Kidney (tissue), 14 donors: ENCODE results near the gene PTGDR2. TPM values are rescaled to one million over a fixed set of nuclear protein-coding genes. Genes with fewer than 3 reads are reported as not detected.

ENCODE experiments used
- DNase-seq, 5 donors: peaks; one replicate each; pipeline ENCODE4 v3.0.0-alpha.2; 2013 to 2020
- FAIRE-seq: peaks from 2 replicates; lab custom pipeline; 2012; peaks lifted over from hg19 to GRCh38; lab: Jason Lieb, UNC
- H3K27ac ChIP-seq, 2 donors: one replicate each; pipeline ENCODE4 v1.7.0; 2013; ENCODE audit warnings: low read depth in 2 of 2, low read length in 2 of 2, inconsistent platforms in 1 of 2
- H3K27me3 ChIP-seq: one replicate; pipeline ENCODE4 v1.7.1; 2013; ENCODE audit warnings: low read length, inconsistent platforms; ENCODE audit not compliant: control insufficient read depth, insufficient read depth
- H3K36me3 ChIP-seq, 3 donors: one replicate each; pipeline versions ENCODE4 v1.7.0 to v1.7.1; 2013; ENCODE audit warnings: low read length in 3 of 3, control low read depth in 1 of 3, inconsistent platforms in 1 of 3; ENCODE audit not compliant: insufficient read depth in 3 of 3, control insufficient read depth in 2 of 3
- H3K4me1 ChIP-seq, 3 donors: one replicate each; pipeline versions ENCODE4 v1.7.0 to v1.7.1; 2013; ENCODE audit warnings: low read length in 3 of 3, inconsistent platforms in 1 of 3, low read depth in 1 of 3; ENCODE audit not compliant: control insufficient read depth in 2 of 3, insufficient read depth in 2 of 3
- H3K4me3 ChIP-seq, 3 donors: one replicate each; pipeline versions ENCODE4 v1.7.0 to v1.8.1; 2013; ENCODE audit warnings: low read length in 3 of 3, control low read depth in 1 of 3, inconsistent platforms in 1 of 3
- H3K9ac ChIP-seq, 3 donors: one replicate each; pipeline versions ENCODE4 v1.7.0 to v1.7.1; 2013; ENCODE audit warnings: low read length in 3 of 3, control low read depth in 1 of 3, inconsistent platforms in 1 of 3
- H3K9me3 ChIP-seq, 3 donors: one replicate each; pipeline versions ENCODE4 v1.7.0 to v1.7.1; 2013; ENCODE audit warnings: low read length in 3 of 3, control low read depth in 1 of 3, inconsistent platforms in 1 of 3; ENCODE audit not compliant: control insufficient read depth in 2 of 3, insufficient read depth in 1 of 3
- intact Hi-C: fragments of 100-400 bp; cut with DNase I; formaldehyde crosslinking; loops from one replicate; pipeline ENCODE4 v1.11.1; 2022
- polyA plus RNA-seq: library from polyadenylated mRNA; stranded (reverse); fragments of 350-450 nt; fragmentation: Illumina TruSeq; extraction: RNeasy Lipid Tissue Mini Kit (QIAGEN cat#74804); gene quantifications from one replicate; pipeline ENCODE4 v1.2.3, GENCODE V29; 2014; ENCODE audit warnings: low read depth, low replicate concordance; ENCODE audit not compliant: insufficient read depth
- total RNA-seq: library from RNA; stranded (reverse); fragmentation: NEBNext Ultra II Directional; extraction: Animal tissue kit (Norgen Biotek cat#: 25700); gene quantifications from one replicate; pipeline ENCODE4 v1.2.1, GENCODE V29; 2021
- TF ChIP-seq, protein P1 (sequence below): IDR thresholded peaks from 3 replicates; pipeline ENCODE4 v1.5.1; 2012; ENCODE audit warnings: mild to moderate bottlenecking, moderate library complexity, borderline replicate concordance; ENCODE audit not compliant: insufficient read depth; ENCODE audit errors: extremely low read depth
- donor health status: control.
- donor health status: control.
- donor health status: control.
- donor health status: control.
- donor health status: control.
- donor health status: DM: yes; HTN: yes; CAD: no.
- donor health status: Normal renal cell carcinoma (clear cell type).

The PTGDR2 gene
- total and polyA plus RNA-seq, 2 donors from 2014 or later, result 0.16 TPM; not detected in 1

GRCh38 chr11:60831143-60831500, 24.6 kb downstream of the PTGDR2 start:
- DNase-seq (peak; percentile 83 to 90 (median 86)), FAIRE-seq (no peak)
- H3K4me1 ChIP-seq, result no peaks in the 10 kb centered on the region
- no peak overlapping the region for H3K4me3 ChIP-seq
- no peak overlapping the region for H3K9ac ChIP-seq
- H3K27ac ChIP-seq, result no peak overlapping the region
- H3K9me3 ChIP-seq, result no peaks in the 10 kb centered on the region
- H3K36me3 ChIP-seq, result no peaks in the 10 kb centered on the region
- TF ChIP-seq, protein P1, sequence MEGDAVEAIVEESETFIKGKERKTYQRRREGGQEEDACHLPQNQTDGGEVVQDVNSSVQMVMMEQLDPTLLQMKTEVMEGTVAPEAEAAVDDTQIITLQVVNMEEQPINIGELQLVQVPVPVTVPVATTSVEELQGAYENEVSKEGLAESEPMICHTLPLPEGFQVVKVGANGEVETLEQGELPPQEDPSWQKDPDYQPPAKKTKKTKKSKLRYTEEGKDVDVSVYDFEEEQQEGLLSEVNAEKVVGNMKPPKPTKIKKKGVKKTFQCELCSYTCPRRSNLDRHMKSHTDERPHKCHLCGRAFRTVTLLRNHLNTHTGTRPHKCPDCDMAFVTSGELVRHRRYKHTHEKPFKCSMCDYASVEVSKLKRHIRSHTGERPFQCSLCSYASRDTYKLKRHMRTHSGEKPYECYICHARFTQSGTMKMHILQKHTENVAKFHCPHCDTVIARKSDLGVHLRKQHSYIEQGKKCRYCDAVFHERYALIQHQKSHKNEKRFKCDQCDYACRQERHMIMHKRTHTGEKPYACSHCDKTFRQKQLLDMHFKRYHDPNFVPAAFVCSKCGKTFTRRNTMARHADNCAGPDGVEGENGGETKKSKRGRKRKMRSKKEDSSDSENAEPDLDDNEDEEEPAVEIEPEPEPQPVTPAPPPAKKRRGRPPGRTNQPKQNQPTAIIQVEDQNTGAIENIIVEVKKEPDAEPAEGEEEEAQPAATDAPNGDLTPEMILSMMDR, result peak; percentile 97
- intact Hi-C loops, result loop anchor here (5.0 to 10.0 kb wide), 2 partner anchors 66 to 344 kb away; no protein-coding TSS in a partner anchor
- no peaks in the 10 kb centered on the region for H3K27me3 ChIP-seq

DNA sequence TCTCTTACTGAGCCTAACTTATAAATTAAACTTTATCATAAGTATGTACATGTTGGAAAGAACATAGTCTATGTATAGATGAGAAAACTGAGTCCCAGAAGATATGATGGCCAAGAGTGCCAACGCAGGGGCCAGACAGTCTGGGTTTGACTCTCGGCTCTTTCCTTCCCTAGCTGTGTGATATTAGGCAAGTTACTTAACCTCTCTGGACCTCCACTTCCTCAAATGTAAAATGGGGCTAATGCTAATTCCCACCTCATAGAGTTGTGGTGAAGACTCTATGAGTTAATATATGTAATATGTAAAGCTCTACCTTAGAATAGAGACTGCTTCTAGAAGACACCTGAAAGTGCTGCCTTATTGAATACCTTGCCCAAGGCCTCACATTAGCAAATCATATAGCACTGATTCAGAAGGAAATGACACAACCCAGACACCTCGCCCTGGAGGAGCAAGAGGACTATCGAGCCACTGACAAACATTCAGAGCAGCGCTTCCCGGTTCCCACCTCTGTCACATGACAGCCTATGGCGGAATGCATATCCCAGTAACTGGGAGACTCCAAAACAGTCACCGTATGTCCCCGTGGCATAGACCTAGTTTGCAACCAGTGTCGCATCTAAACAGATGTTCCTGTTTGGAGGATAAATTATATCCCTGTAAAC, 25.1 kb downstream of the PTGDR2 start:
- no peak overlapping the region for H3K4me3 ChIP-seq
- intact Hi-C loops, result loop anchor here (5.0 to 10.0 kb wide), 2 partner anchors 67 to 344 kb away; no protein-coding TSS in a partner anchor
- H3K4me1 ChIP-seq, result no peaks in the 10 kb centered on the region
- TF ChIP-seq, protein P1, result no peak
- DNase-seq (no peak), FAIRE-seq (no peak)
- no peaks in the 10 kb centered on the region for H3K9me3 ChIP-seq
- no peaks in the 10 kb centered on the region for H3K27me3 ChIP-seq
- no peak overlapping the region for H3K27ac ChIP-seq
- H3K36me3 ChIP-seq, result no peaks in the 10 kb centered on the region
- H3K9ac ChIP-seq, result no peak overlapping the region

DNA sequence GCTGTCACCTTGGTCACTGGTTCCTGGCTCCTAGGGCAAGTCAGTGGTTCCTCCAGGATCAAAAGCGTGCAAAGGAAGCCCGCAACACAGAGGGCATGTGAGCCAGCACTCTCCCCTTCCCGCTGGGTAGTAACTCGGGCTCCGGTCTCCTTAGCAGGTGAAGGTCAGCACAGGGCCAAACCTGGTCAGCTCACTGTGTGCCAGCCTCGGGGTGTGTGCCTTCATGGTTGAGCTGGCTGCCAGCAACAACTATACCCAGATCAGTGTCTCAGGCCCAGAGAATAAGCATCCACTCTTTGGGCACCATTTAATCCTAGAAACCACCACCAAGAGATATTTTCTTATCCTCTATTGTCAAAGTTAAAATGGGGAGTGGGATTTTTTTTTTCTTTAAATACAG, 30.0 kb downstream of the PTGDR2 start:
- TF ChIP-seq, protein P1, result no peak
- Histone ChIP-seq H3K4me3 (no peak overlapping the region), H3K4me1 (no peaks in the 10 kb centered on the region), H3K27me3 (no peaks in the 10 kb centered on the region), H3K9me3 (no peaks in the 10 kb centered on the region), H3K36me3 (no peaks in the 10 kb centered on the region), H3K27ac (no peak overlapping the region), H3K9ac (no peak overlapping the region)
- intact Hi-C loops, result no loop called here
- no peak for FAIRE-seq
- no peak for DNase-seq
